ENCODE data around the gene VSTM2L. TPM values are rescaled to one million over a fixed set of nuclear protein-coding genes. Genes with fewer than 3 reads are reported as not detected.

The VSTM2L gene
- total RNA-seq, 4 donors from 2014 or later, result 0.54 to 4.0 (median 1.9) TPM

DNA sequence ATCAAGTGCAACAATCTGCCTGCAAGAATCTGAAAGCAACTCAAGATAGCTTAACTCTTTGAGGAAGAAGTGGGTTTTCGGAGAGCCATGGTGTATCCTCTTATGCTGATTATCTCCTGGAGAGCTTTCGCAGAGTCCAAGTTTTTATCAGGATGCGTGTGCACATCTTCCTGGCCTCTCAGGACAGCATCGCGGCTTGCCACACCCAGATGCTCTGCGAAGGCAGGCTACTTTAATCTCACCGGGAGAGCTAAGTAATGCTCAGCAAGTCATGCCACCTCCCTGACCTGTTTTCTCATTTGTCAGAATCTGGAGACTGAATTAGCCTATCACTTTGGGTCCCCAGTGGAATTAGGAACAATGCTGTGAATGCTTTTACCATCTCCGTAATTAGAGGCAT, 77.5 kb downstream of the VSTM2L start:
- Histone ChIP-seq H3K36me3 (no peaks in the 10 kb centered on the region), H3K4me1 (peaks cover 29 to 37% of the 10 kb centered on the region in 2 donors), H3K4me3 (replicated peaks in 1 of 3) (no peak overlapping the region), H3K27ac (no peak overlapping the region), H3K9me3 (no peaks in the 10 kb centered on the region), H3K27me3 (no peaks in the 10 kb centered on the region)
- no peak for TF ChIP-seq POLR2A (IDR thresholded peaks at IDR 0.05)
- TF ChIP-seq, protein P1, sequence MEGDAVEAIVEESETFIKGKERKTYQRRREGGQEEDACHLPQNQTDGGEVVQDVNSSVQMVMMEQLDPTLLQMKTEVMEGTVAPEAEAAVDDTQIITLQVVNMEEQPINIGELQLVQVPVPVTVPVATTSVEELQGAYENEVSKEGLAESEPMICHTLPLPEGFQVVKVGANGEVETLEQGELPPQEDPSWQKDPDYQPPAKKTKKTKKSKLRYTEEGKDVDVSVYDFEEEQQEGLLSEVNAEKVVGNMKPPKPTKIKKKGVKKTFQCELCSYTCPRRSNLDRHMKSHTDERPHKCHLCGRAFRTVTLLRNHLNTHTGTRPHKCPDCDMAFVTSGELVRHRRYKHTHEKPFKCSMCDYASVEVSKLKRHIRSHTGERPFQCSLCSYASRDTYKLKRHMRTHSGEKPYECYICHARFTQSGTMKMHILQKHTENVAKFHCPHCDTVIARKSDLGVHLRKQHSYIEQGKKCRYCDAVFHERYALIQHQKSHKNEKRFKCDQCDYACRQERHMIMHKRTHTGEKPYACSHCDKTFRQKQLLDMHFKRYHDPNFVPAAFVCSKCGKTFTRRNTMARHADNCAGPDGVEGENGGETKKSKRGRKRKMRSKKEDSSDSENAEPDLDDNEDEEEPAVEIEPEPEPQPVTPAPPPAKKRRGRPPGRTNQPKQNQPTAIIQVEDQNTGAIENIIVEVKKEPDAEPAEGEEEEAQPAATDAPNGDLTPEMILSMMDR (IDR thresholded peaks at IDR 0.05), result no peak
- WGBS, 2 donors, result 87% methylated on average over 8 of the region's 8 CpGs
- no peak for DNase-seq
- intact Hi-C loops (cut with DNase I), result no loop called here

DNA sequence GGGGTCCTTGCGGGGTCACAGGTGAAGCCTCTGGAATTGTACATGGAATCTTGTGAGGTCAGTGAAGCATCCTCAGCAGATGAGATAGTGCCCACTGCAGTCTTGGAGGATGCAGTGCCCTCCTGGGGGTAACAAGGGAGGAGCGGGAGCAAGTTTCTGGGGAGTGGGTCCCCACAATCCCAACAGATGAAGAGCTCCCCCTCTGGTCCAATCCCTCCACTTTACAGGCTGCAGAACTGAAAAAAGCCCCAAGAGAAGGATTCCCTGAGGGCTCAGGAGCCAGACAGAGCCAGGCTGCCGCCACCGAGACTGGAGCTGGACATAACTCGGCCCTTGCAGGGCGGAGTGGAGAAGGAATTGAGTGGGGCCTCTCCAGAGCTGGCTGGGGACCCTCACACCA, 77.9 kb downstream of the VSTM2L start:
- DNase-seq, result no peak
- intact Hi-C loops (cut with DNase I), result no loop called here
- Histone ChIP-seq H3K36me3 (no peaks in the 10 kb centered on the region), H3K9me3 (no peaks in the 10 kb centered on the region), H3K27me3 (no peaks in the 10 kb centered on the region), H3K27ac (no peak overlapping the region), H3K4me3 (replicated peaks in 1 of 3) (no peak overlapping the region), H3K4me1 (peaks cover 34 to 41% of the 10 kb centered on the region in 2 donors)
- no peak for TF ChIP-seq POLR2A (IDR thresholded peaks at IDR 0.05)
- TF ChIP-seq, protein P1 (IDR thresholded peaks at IDR 0.05), result no peak
- WGBS, 2 donors, result 90 to 93% methylated on average over 6 of the region's 6 CpGs

DNA sequence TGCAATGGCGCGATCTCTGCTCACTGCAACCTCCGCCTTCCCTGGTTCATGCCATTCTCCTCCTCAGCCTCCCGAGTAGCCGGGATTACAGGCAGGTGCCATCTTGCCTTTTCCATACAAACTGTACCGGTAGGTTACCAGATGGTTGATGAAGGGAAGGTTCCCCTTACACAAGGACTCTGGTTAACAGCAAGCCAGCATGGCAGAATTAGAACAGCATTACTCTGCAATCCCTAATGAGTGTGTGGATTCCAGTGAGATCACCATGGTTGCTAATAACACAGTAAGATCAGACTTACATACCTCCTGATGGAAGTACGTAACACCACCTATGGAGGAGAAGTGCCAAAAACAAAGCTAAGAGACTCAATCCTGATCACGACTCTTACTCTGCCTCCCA, 78.6 kb downstream of the VSTM2L start:
- Histone ChIP-seq H3K36me3 (no peaks in the 10 kb centered on the region), H3K4me1 (peaks cover 41 to 48% of the 10 kb centered on the region in 2 donors), H3K27me3 (no peaks in the 10 kb centered on the region), H3K27ac (peak overlapping the region in 1 of 3 donors; percentile 94), H3K9me3 (no peaks in the 10 kb centered on the region), H3K4me3 (replicated peaks in 1 of 3) (no peak overlapping the region)
- TF ChIP-seq POLR2A (IDR thresholded peaks at IDR 0.05), result no peak
- TF ChIP-seq, protein P1 (IDR thresholded peaks at IDR 0.05), result no peak
- WGBS, 2 donors, result 93 to 97% methylated on average over 8 of the region's 8 CpGs
- intact Hi-C loops (cut with DNase I), result no loop called here
- no peak for DNase-seq

DNA sequence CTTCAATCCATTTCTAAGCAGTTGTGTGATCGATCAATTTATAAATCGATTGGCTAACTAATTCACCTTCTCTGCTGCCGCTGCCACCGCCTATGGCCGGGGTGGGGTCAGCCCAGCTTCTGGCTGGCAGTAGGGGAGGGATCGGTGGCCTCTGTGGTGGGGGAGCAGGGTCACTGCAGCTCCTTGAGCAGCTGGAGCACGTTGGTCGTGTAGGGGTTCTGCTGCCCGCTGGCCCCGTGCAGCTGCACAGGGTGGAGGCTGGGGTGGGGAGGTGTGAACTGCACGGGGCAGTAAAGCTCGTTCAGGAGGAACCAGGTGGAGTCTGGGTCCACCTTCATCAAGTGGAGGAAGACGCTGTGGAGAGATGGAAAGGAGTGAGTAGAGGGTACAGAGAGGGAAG, 80.4 kb downstream of the VSTM2L start:
- Histone ChIP-seq H3K9me3 (no peaks in the 10 kb centered on the region), H3K27ac (peak overlapping the region; percentile 86 to 94 (median 94)), H3K36me3 (no peaks in the 10 kb centered on the region), H3K4me3 (replicated peaks in 1 of 3) (no peak overlapping the region), H3K27me3 (no peaks in the 10 kb centered on the region), H3K4me1 (peaks cover 55 to 63% of the 10 kb centered on the region in 2 donors)
- no peak for TF ChIP-seq POLR2A (IDR thresholded peaks at IDR 0.05)
- TF ChIP-seq, protein P1 (IDR thresholded peaks at IDR 0.05), result no peak
- intact Hi-C loops (cut with DNase I), result no loop called here
- WGBS, 2 donors, result 79 to 81% methylated on average over 13 of the region's 13 CpGs
- no peak for DNase-seq

DNA sequence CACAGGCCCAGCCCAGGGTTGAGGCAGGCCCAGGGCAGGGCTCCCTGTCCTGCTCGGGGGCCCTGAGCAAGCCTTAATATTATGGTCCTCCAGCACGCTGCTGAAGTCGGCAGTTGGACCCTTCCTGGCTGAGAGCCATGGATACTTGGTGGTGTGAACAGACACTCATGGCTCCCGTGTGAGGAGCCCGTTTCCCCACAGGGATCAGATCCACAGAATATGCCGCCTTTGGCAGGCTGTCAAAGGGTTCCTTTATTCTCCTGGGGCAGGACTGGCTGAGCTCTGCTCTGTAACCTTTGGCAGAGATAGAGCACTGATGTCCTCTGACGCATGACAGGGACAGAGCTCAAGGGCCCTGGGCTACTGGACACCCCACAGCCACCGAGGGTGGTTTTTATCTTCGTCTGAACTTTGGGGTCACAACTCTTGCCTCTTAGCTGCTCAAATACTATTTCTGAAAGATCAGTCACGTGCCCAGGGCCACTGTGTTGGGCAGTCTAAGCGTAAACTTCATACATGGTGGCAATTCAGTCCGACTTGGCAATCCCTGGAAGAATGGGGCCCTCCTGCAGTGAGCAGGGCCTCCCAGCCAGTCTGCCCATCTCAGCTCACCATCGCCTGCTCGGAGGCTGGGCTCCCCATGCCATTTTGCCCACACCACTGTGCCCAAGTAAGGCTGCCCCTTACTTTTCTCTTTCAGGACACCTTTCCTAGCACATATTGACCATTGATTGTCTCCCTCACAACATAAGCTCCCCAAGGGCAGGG, 81.3 kb downstream of the VSTM2L start:
- peak; percentile 76 to 78 for DNase-seq
- TF ChIP-seq, protein P1 (IDR thresholded peaks at IDR 0.05), result no peak
- TF ChIP-seq POLR2A (IDR thresholded peaks at IDR 0.05), result no peak
- 37 to 38% methylated on average over 14 of the region's 14 CpGs for WGBS, 2 donors
- intact Hi-C loops (cut with DNase I), result no loop called here
- Histone ChIP-seq H3K27me3 (no peaks in the 10 kb centered on the region), H3K27ac (peak overlapping the region; percentile 86 to 94 (median 94)), H3K4me3 (replicated peaks in 1 of 3) (no peak overlapping the region), H3K4me1 (peaks cover 64 to 72% of the 10 kb centered on the region in 2 donors), H3K36me3 (no peaks in the 10 kb centered on the region), H3K9me3 (no peaks in the 10 kb centered on the region)
